Measurements from ENCODE around the gene PDLIM3. TPM values are rescaled to one million over a fixed set of nuclear protein-coding genes. Genes with fewer than 3 reads are reported as not detected.

Gene PDLIM3
- total and polyA plus RNA-seq, 9 of the 15 experiments (the other 6 are each of a cell fraction or from before 2014, with no cell fraction given): 0.06 TPM; not detected in 8

DNA sequence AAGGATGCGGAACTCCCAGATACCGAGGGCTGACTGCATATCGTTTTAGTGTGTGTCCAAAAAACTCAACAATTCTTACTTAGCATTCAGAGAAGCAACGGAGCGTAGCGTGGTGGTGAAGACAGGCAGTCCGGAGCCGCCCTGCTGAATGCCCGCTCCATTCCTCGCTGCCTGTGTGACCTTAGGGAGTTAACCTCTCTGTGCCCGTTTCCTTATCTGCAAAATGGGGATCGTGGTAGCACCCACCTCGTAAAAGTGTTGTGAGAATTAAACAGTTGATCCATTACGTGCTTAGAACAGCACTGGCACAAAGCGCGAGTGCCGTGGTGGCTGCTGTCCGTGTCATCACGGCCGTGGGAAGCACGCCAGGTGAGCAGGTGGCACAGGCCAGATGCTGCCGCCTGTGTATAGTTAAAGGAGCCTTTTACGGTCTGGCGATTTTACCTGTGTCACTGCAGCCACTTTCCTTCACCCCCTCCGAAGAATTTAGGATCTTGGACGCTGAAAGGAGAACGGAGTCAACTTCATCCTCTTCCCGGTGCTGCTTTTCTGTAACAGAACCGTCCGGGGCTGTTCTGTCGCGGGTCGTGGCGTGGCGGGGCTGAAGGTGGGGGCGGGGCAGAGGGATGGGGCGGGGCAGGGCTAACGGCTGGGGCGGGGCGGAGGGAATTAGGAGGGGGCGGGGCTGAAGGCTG lies 64.7 kb downstream of the PDLIM3 start (continued):
- TF ChIP-seq, protein P1, sequence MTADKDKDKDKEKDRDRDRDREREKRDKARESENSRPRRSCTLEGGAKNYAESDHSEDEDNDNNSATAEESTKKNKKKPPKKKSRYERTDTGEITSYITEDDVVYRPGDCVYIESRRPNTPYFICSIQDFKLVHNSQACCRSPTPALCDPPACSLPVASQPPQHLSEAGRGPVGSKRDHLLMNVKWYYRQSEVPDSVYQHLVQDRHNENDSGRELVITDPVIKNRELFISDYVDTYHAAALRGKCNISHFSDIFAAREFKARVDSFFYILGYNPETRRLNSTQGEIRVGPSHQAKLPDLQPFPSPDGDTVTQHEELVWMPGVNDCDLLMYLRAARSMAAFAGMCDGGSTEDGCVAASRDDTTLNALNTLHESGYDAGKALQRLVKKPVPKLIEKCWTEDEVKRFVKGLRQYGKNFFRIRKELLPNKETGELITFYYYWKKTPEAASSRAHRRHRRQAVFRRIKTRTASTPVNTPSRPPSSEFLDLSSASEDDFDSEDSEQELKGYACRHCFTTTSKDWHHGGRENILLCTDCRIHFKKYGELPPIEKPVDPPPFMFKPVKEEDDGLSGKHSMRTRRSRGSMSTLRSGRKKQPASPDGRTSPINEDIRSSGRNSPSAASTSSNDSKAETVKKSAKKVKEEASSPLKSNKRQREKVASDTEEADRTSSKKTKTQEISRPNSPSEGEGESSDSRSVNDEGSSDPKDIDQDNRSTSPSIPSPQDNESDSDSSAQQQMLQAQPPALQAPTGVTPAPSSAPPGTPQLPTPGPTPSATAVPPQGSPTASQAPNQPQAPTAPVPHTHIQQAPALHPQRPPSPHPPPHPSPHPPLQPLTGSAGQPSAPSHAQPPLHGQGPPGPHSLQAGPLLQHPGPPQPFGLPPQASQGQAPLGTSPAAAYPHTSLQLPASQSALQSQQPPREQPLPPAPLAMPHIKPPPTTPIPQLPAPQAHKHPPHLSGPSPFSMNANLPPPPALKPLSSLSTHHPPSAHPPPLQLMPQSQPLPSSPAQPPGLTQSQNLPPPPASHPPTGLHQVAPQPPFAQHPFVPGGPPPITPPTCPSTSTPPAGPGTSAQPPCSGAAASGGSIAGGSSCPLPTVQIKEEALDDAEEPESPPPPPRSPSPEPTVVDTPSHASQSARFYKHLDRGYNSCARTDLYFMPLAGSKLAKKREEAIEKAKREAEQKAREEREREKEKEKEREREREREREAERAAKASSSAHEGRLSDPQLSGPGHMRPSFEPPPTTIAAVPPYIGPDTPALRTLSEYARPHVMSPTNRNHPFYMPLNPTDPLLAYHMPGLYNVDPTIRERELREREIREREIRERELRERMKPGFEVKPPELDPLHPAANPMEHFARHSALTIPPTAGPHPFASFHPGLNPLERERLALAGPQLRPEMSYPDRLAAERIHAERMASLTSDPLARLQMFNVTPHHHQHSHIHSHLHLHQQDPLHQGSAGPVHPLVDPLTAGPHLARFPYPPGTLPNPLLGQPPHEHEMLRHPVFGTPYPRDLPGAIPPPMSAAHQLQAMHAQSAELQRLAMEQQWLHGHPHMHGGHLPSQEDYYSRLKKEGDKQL (CRISPR knock-in tag; IDR thresholded peaks at IDR 0.05; ENCODE audit: borderline replicate concordance): no peak
- TF ChIP-seq ETS2 (tag; IDR thresholded peaks at IDR 0.05; ENCODE audit: borderline replicate concordance, poor library complexity, severe bottlenecking) (no peak), PCBP1 (IDR thresholded peaks at IDR 0.05; ENCODE audit: low read depth, low read length, poor library complexity, severe bottlenecking) (no peak), FOXJ2 (tag; IDR thresholded peaks at IDR 0.05) (no peak), CREB1 (IDR thresholded peaks at IDR 0.05) (no peak), CREB1 (CRISPR knock-in tag; IDR thresholded peaks at IDR 0.05) (0 out of 2 replicates have a peak, but pooled peaks have one; percentile 33), RNF2 (IDR thresholded peaks at IDR 0.05) (peak; percentile 60; the same call in 1 of the 2 replicates), TAF15 (IDR thresholded peaks at IDR 0.05; ENCODE audit: low read depth, low read length) (no peak), ZNF696 (CRISPR knock-in tag; conservative IDR thresholded peaks at IDR 0.05) (no peak), POLR2G (IDR thresholded peaks at IDR 0.05; ENCODE audit: low read depth, low read length) (no peak), MYC (IDR thresholded peaks at IDR 0.05; ENCODE audit: low read depth, low read length) (no peak), MYC (CRISPR knock-in tag; IDR thresholded peaks at IDR 0.05; ENCODE audit: borderline replicate concordance, low read depth) (no peak), KLF1 (tag; IDR thresholded peaks at IDR 0.05) (no peak), CBX8 (IDR thresholded peaks at IDR 0.05; ENCODE audit: borderline replicate concordance, extremely low read depth, low read depth, low read length, poor library complexity, severe bottlenecking) (peak; percentile 97), ZC3H8 (IDR thresholded peaks at IDR 0.05) (no peak), FOXP1 (CRISPR knock-in tag; IDR thresholded peaks at IDR 0.05) (no peak), CBFB (CRISPR knock-in tag; IDR thresholded peaks at IDR 0.05) (0 out of 2 replicates have a peak, but pooled peaks have one; percentile 47), HDAC2 (IDR thresholded peaks at IDR 0.05) (peak; percentile 34; the same call in 1 of the 2 replicates)
- TF ChIP-seq, protein P2, sequence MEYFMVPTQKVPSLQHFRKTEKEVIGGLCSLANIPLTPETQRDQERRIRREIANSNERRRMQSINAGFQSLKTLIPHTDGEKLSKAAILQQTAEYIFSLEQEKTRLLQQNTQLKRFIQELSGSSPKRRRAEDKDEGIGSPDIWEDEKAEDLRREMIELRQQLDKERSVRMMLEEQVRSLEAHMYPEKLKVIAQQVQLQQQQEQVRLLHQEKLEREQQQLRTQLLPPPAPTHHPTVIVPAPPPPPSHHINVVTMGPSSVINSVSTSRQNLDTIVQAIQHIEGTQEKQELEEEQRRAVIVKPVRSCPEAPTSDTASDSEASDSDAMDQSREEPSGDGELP (CRISPR knock-in tag; IDR thresholded peaks at IDR 0.05; ENCODE audit: borderline replicate concordance): peak; percentile 37; the same call in 1 of the 2 replicates
- TF ChIP-seq, protein P3, sequence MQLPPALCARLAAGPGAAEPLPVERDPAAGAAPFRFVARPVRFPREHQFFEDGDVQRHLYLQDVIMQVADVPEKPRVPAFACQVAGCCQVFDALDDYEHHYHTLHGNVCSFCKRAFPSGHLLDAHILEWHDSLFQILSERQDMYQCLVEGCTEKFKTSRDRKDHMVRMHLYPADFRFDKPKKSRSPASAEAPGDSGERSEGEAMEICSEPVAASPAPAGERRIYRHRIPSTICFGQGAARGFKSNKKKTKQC (CRISPR knock-in tag; IDR thresholded peaks at IDR 0.05): 0 out of 2 replicates have a peak, but pooled peaks have one; percentile 48
- TF ChIP-seq, protein P4, sequence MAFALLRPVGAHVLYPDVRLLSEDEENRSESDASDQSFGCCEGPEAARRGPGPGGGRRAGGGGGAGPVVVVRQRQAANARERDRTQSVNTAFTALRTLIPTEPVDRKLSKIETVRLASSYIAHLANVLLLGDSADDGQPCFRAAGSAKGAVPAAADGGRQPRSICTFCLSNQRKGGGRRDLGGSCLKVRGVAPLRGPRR (CRISPR knock-in tag; IDR thresholded peaks at IDR 0.05): no peak

All from K562 (cell line).